SK-N-MC (cell line): ENCODE results near the gene MLYCD.

ENCODE experiments used
- DNase-seq: peaks from one replicate; pipeline ENCODE4 v3.0.0-alpha.2; 2011; ENCODE audit warnings: low read depth, low spot score
- H3K27ac ChIP-seq: fragments of 200-600 bp; sonication (generic); 2 replicates; pipeline ENCODE4 v1.5.1; 2016; ENCODE audit warnings: mixed run types
- H3K36me3 ChIP-seq: fragments of 200-600 bp; sonication (generic); 2 replicates; pipeline ENCODE4 v1.6.1; 2017; ENCODE audit warnings: antibody characterized with exemption, low read length, mixed read lengths; ENCODE audit not compliant: insufficient read depth
- H3K4me3 ChIP-seq: fragments of 200-600 bp; sonication (generic); 2 replicates; pipeline ENCODE4 v1.5.1; 2016
- H3K9ac ChIP-seq: fragments of 200-600 bp; sonication (generic); 2 replicates; pipeline ENCODE4 v1.8.0; 2017; ENCODE audit warnings: mixed run types, mixed read lengths; ENCODE audit not compliant: insufficient read length
- H3K9me3 ChIP-seq: fragments of 200-600 bp; sonication (generic); 2 replicates; pipeline ENCODE4 v1.6.1; 2017; ENCODE audit warnings: low read depth, mild to moderate bottlenecking, antibody characterized with exemption, low read length, moderate library complexity, mixed read lengths
- EZH2 ChIP-seq: fragments of 200-600 bp; sonication (generic); IDR thresholded peaks from one replicate; pipeline ENCODE4 v1.6.1; 2017; ENCODE audit warnings: antibody characterized with exemption
- FOXP2 ChIP-seq: optimal IDR thresholded peaks from 2 replicates; pipeline ENCODE3; 2011; ENCODE audit warnings: mild to moderate bottlenecking, moderate library complexity; ENCODE audit not compliant: insufficient read depth; ENCODE audit errors: extremely low read length, control extremely low read depth
- POLR2AphosphoS5 ChIP-seq: IDR thresholded peaks from 2 replicates; pipeline ENCODE4 v1.6.1; 2012; ENCODE audit warnings: mild to moderate bottlenecking, low read depth, low read length, borderline replicate concordance

The MLYCD gene

GRCh38 chr16:83953796-83954576 lies 55.1 kb downstream of the MLYCD start:
- no peak for DNase-seq
- Histone ChIP-seq H3K36me3 (no peaks in the 10 kb centered on the region), H3K4me3 (no peak overlapping the region), H3K9ac (no peak overlapping the region), H3K9me3 (no peaks in the 10 kb centered on the region), H3K27ac (no peak overlapping the region)
- TF ChIP-seq EZH2 (no peak), POLR2AphosphoS5 (no peak), FOXP2 (no peak)

- DNase-seq, result no peak
- TF ChIP-seq POLR2AphosphoS5, result no peak
- no peak for TF ChIP-seq FOXP2
- no peak for TF ChIP-seq EZH2
- no peak overlapping the region for H3K4me3 ChIP-seq
- no peak overlapping the region for H3K9ac ChIP-seq
- H3K9me3 ChIP-seq, result no peaks in the 10 kb centered on the region
- H3K36me3 ChIP-seq, result no peaks in the 10 kb centered on the region
- H3K27ac ChIP-seq, result no peak overlapping the region
These were observed 55.7 kb downstream of the MLYCD start for GRCh38 chr16:83954577-83955016.

GRCh38 chr16:83955218-83956130 lies 56.6 kb downstream of the MLYCD start:
- TF ChIP-seq FOXP2, result no peak
- no peak for TF ChIP-seq POLR2AphosphoS5
- no peak for TF ChIP-seq EZH2
- H3K9ac ChIP-seq, result no peak overlapping the region
- H3K4me3 ChIP-seq, result no peak overlapping the region
- H3K9me3 ChIP-seq, result no peaks in the 10 kb centered on the region
- H3K27ac ChIP-seq, result no peak overlapping the region
- H3K36me3 ChIP-seq, result no peaks in the 10 kb centered on the region
- DNase-seq, result peak; percentile 10

- Histone ChIP-seq H3K36me3 (no peaks in the 10 kb centered on the region), H3K27ac (no peak overlapping the region), H3K9ac (no peak overlapping the region), H3K9me3 (no peaks in the 10 kb centered on the region), H3K4me3 (no peak overlapping the region)
- TF ChIP-seq EZH2 (no peak), FOXP2 (no peak), POLR2AphosphoS5 (no peak)
- DNase-seq, result no peak
These were observed 57.7 kb downstream of the MLYCD start for GRCh38 chr16:83956336-83957289.

GRCh38 chr16:83957296-83957855 lies 58.5 kb downstream of the MLYCD start:
- Histone ChIP-seq H3K9ac (no peak overlapping the region), H3K9me3 (no peaks in the 10 kb centered on the region), H3K4me3 (no peak overlapping the region), H3K36me3 (no peaks in the 10 kb centered on the region), H3K27ac (no peak overlapping the region)
- no peak for TF ChIP-seq POLR2AphosphoS5
- no peak for TF ChIP-seq EZH2
- no peak for TF ChIP-seq FOXP2
- no peak for DNase-seq

GRCh38 chr16:83958137-83958845 lies 59.4 kb downstream of the MLYCD start:
- TF ChIP-seq POLR2AphosphoS5, result no peak
- no peak for TF ChIP-seq FOXP2
- TF ChIP-seq EZH2, result no peak
- no peak overlapping the region for H3K4me3 ChIP-seq
- H3K27ac ChIP-seq, result no peak overlapping the region
- H3K9ac ChIP-seq, result no peak overlapping the region
- H3K36me3 ChIP-seq, result no peaks in the 10 kb centered on the region
- DNase-seq, result no peak
- no peaks in the 10 kb centered on the region for H3K9me3 ChIP-seq

- no peak overlapping the region for H3K4me3 ChIP-seq
- H3K27ac ChIP-seq, result no peak overlapping the region
- H3K9ac ChIP-seq, result no peak overlapping the region
- no peaks in the 10 kb centered on the region for H3K36me3 ChIP-seq
- TF ChIP-seq FOXP2 (no peak), EZH2 (no peak), POLR2AphosphoS5 (no peak)
- H3K9me3 ChIP-seq, result no peaks in the 10 kb centered on the region
- DNase-seq, result no peak
These were observed 60.1 kb downstream of the MLYCD start for GRCh38 chr16:83958846-83959565.
